Fibroblast of lung (primary cell): Measurements from ENCODE around the gene GNG13. TPM values are rescaled to one million over a fixed set of nuclear protein-coding genes. Genes with fewer than 3 reads are reported as not detected.

ENCODE experiments used
- DNase-seq, 2 donors: peaks; one replicate each; pipeline versions ENCODE4 v3.0.0 to v3.0.0-alpha.2; 2010; ENCODE audit warnings: low read depth in 2 of 2
- H2AFZ ChIP-seq: 2 replicates; pipeline ENCODE4 v1.5.1; 2012; ENCODE audit warnings: low read length, control low read depth, inconsistent platforms
- H3K27ac ChIP-seq: 2 replicates; pipeline ENCODE4 v1.5.1; 2011; ENCODE audit warnings: low read length, control low read depth; ENCODE audit not compliant: insufficient read depth
- H3K27me3 ChIP-seq: 2 replicates; pipeline ENCODE4 v1.5.1; 2011; ENCODE audit warnings: mild to moderate bottlenecking, low read length; ENCODE audit not compliant: control insufficient read depth, insufficient read depth
- H3K36me3 ChIP-seq: 2 replicates; pipeline ENCODE4 v1.5.1; 2011; ENCODE audit warnings: low read length; ENCODE audit not compliant: control insufficient read depth, insufficient read depth
- H3K4me1 ChIP-seq: 2 replicates; pipeline ENCODE4 v1.5.1; 2011; ENCODE audit warnings: low read length; ENCODE audit not compliant: control insufficient read depth, insufficient read depth; ENCODE audit errors: extremely low read depth
- H3K4me2 ChIP-seq: 2 replicates; pipeline ENCODE4 v1.5.1; 2011; ENCODE audit warnings: low read length, control low read depth; ENCODE audit not compliant: insufficient read depth; ENCODE audit errors: extremely low read depth
- H3K4me3 ChIP-seq, 4 experiments: fragments of 200-600 bp in 1 of 4; sonication (generic) in 1 of 4; replicated peaks in 1 of 4; 2 replicates each; pipeline ENCODE4 v1.5.1; 2011 to 2016; ENCODE audit warnings: low read length in 4 of 4, low read depth in 3 of 4, mild to moderate bottlenecking in 3 of 4, control low read depth in 2 of 4, inconsistent platforms in 1 of 4, mixed read lengths in 1 of 4; ENCODE audit not compliant: insufficient read depth in 1 of 4; ENCODE audit errors: control extremely low read depth in 1 of 4
- H3K79me2 ChIP-seq: 2 replicates; pipeline ENCODE4 v1.5.1; 2012; ENCODE audit warnings: mild to moderate bottlenecking, low read length, inconsistent platforms; ENCODE audit not compliant: control insufficient read depth, insufficient read depth
- H3K9ac ChIP-seq: 2 replicates; pipeline ENCODE4 v1.5.1; 2011; ENCODE audit warnings: mild to moderate bottlenecking, low read length, control low read depth; ENCODE audit not compliant: insufficient read depth
- H3K9me3 ChIP-seq: 2 replicates; pipeline ENCODE4 v1.5.1; 2012; ENCODE audit warnings: low read depth, low read length; ENCODE audit not compliant: control insufficient read depth, insufficient read depth
- H4K20me1 ChIP-seq: 2 replicates; pipeline ENCODE4 v1.5.1; 2011; ENCODE audit warnings: low read length; ENCODE audit not compliant: control insufficient read depth, insufficient read depth; ENCODE audit errors: extremely low read depth
- CTCF ChIP-seq, 2 donors: IDR thresholded peaks in 1 of 2; conservative IDR thresholded peaks in 1 of 2; 1 replicate in 1 of 2; 2 replicates in 1 of 2; pipeline ENCODE4 v1.5.1; 2011 to 2012; ENCODE audit warnings: low read length in 2 of 2, control low read depth in 1 of 2, inconsistent platforms in 1 of 2, low read depth in 1 of 2, mild to moderate bottlenecking in 1 of 2
- EZH2 ChIP-seq: IDR thresholded peaks from 2 replicates; pipeline ENCODE4 v1.5.1; 2012; ENCODE audit warnings: low read length, control low read depth, mild to moderate bottlenecking; ENCODE audit errors: missing control alignments
- polyA plus RNA-seq, 2 donors: library from polyadenylated mRNA; depleted of rRNA in 1 of 2; stranded (reverse) in 1 of 2; unstranded in 1 of 2; fragments of >200 nt; gene quantifications; 2 replicates each; pipeline ENCODE4 v1.2.1, GENCODE V29; 2011 to 2012; ENCODE audit warnings: missing spikeins in 1 of 2
- total RNA-seq: library from RNA; depleted of rRNA; stranded (reverse); fragments of >200 nt; gene quantifications from 2 replicates; pipeline ENCODE4 v1.2.1, GENCODE V29; 2014

GNG13 gene
- total and polyA plus RNA-seq, 2 donors (not counting 1 experiment from before 2014, with no cell fraction given) = not detected

- no peaks in the 10 kb centered on the region for H4K20me1 ChIP-seq
- no peak overlapping the region for H3K27ac ChIP-seq
- no peak overlapping the region for H3K9ac ChIP-seq
- H3K79me2 ChIP-seq = no peaks in the 10 kb centered on the region
- no peak for DNase-seq
- H2AFZ ChIP-seq = no peak overlapping the region
- H3K36me3 ChIP-seq = no peaks in the 10 kb centered on the region
- no peak overlapping the region for H3K4me2 ChIP-seq
- no peak overlapping the region for H3K4me3 ChIP-seq
- H3K9me3 ChIP-seq = peaks cover 3% of the 10 kb centered on the region
- H3K27me3 ChIP-seq = no peaks in the 10 kb centered on the region
- H3K4me1 ChIP-seq = no peaks in the 10 kb centered on the region
- TF ChIP-seq CTCF (conservative IDR thresholded peaks at IDR 0.05 in 1 of 2, IDR thresholded peaks at IDR 0.05 in 1 of 2; ENCODE audit: low read depth in 1 of 2, low read length in 2 of 2) (no peak), EZH2 (no peak)
Observed at GRCh38 chr16:815861-816260, 15.3 kb upstream of the GNG13 start.

- no peak overlapping the region for H2AFZ ChIP-seq
Observed at GRCh38 chr16:814974-815373, 14.4 kb upstream of the GNG13 start.

GRCh38 chr16:813916-814412 lies 13.4 kb upstream of the GNG13 start:
- Histone ChIP-seq H3K9ac (no peak overlapping the region), H2AFZ (no peak overlapping the region), H3K4me1 (no peaks in the 10 kb centered on the region), H3K27me3 (no peaks in the 10 kb centered on the region), H3K4me3 (peak overlapping the region in 1 of 4 experiments; percentile 38), H4K20me1 (no peaks in the 10 kb centered on the region), H3K9me3 (peaks cover 3% of the 10 kb centered on the region), H3K36me3 (no peaks in the 10 kb centered on the region), H3K27ac (no peak overlapping the region), H3K4me2 (no peak overlapping the region), H3K79me2 (no peaks in the 10 kb centered on the region)
- TF ChIP-seq CTCF (conservative IDR thresholded peaks at IDR 0.05 in 1 of 2, IDR thresholded peaks at IDR 0.05 in 1 of 2; ENCODE audit: low read depth in 1 of 2, low read length in 2 of 2) = no peak
- TF ChIP-seq EZH2 = no peak
- DNase-seq = no peak

More at GRCh38 chr16:814974-815373, 14.4 kb upstream of the GNG13 start:
- Histone ChIP-seq H3K79me2 (no peaks in the 10 kb centered on the region), H3K9me3 (peaks cover 3% of the 10 kb centered on the region), H3K4me3 (no peak overlapping the region), H3K27ac (no peak overlapping the region), H3K36me3 (no peaks in the 10 kb centered on the region), H3K4me1 (no peaks in the 10 kb centered on the region), H4K20me1 (no peaks in the 10 kb centered on the region), H3K9ac (no peak overlapping the region), H3K4me2 (no peak overlapping the region), H3K27me3 (no peaks in the 10 kb centered on the region)
- TF ChIP-seq CTCF (conservative IDR thresholded peaks at IDR 0.05 in 1 of 2, IDR thresholded peaks at IDR 0.05 in 1 of 2; ENCODE audit: low read depth in 1 of 2, low read length in 2 of 2) (no peak), EZH2 (no peak)
- DNase-seq = peak; percentile 31 to 71
